GM23338 (cell line): ENCODE results near the gene OCEL1. TPM values are rescaled to one million over a fixed set of nuclear protein-coding genes. Genes with fewer than 3 reads are reported as not detected.

Source experiments
- ATAC-seq: fragments of 200-7000 bp; cut with Tn5 transposase; 3 replicates; pipeline ENCODE4 v1.9.1; 2020
- DNase-seq: peaks from one replicate; pipeline ENCODE4 v3.0.0-alpha.2; 2015; ENCODE audit warnings: low spot score
- H2AFZ ChIP-seq: fragments of 200-600 bp; sonication (generic); 2 replicates; pipeline ENCODE4 v1.8.0; 2016; ENCODE audit warnings: antibody characterized with exemption, mild to moderate bottlenecking, moderate library complexity
- H3F3A ChIP-seq: fragments of 200-600 bp; sonication (generic); replicated peaks from 2 replicates; pipeline ENCODE4 v1.8.0; 2017; ENCODE audit warnings: antibody characterized with exemption, mixed run types, low read depth
- H3K27ac ChIP-seq: fragments of 200-600 bp; sonication (generic); 2 replicates; pipeline ENCODE4 v1.6.1; 2016; ENCODE audit warnings: low read depth
- H3K27me3 ChIP-seq: fragments of 200-600 bp; sonication (generic); 2 replicates; pipeline ENCODE4 v1.8.0; 2016; ENCODE audit warnings: mild to moderate bottlenecking, mixed run types, moderate library complexity; ENCODE audit not compliant: insufficient read depth
- H3K36me3 ChIP-seq: fragments of 200-600 bp; sonication (generic); 2 replicates; pipeline ENCODE4 v1.8.0; 2016; ENCODE audit warnings: mild to moderate bottlenecking; ENCODE audit not compliant: insufficient read depth
- H3K4me1 ChIP-seq: fragments of 200-600 bp; sonication (generic); 2 replicates; pipeline ENCODE4 v1.8.0; 2016; ENCODE audit warnings: mild to moderate bottlenecking, moderate library complexity; ENCODE audit not compliant: insufficient read depth
- H3K4me2 ChIP-seq: fragments of 200-600 bp; sonication (generic); 2 replicates; pipeline ENCODE4 v1.7.1; 2017; ENCODE audit warnings: mixed run types
- H3K4me3 ChIP-seq: fragments of 200-600 bp; sonication (generic); 2 replicates; pipeline ENCODE4 v1.6.1; 2016; ENCODE audit warnings: mixed run types
- H3K79me2 ChIP-seq: fragments of 200-600 bp; sonication (generic); replicated peaks from 2 replicates; pipeline ENCODE4 v1.8.0; 2017; ENCODE audit warnings: mild to moderate bottlenecking; ENCODE audit not compliant: insufficient read depth
- H3K9me2 ChIP-seq: fragments of 200-600 bp; sonication (generic); 2 replicates; pipeline ENCODE4 v1.8.0; 2017; ENCODE audit not compliant: insufficient read depth
- H4K20me1 ChIP-seq: fragments of 200-600 bp; sonication (generic); replicated peaks from 2 replicates; pipeline ENCODE4 v1.8.0; 2017; ENCODE audit warnings: mild to moderate bottlenecking; ENCODE audit not compliant: insufficient read depth
- H3K27ac Mint-ChIP-seq: 2 replicates; pipeline ENCODE4 v1.8.0; 2020; ENCODE audit warnings: inconsistent platforms, mild to moderate bottlenecking, moderate library complexity, mixed read lengths
- H3K27me3 Mint-ChIP-seq: 3 replicates; pipeline ENCODE4 v1.8.0; 2022; ENCODE audit warnings: low read depth, mild to moderate bottlenecking, moderate library complexity, mixed read lengths, inconsistent platforms; ENCODE audit not compliant: insufficient read depth, poor library complexity
- H3K36me3 Mint-ChIP-seq: 3 replicates; pipeline ENCODE4 v1.8.0; 2021; ENCODE audit warnings: low read depth, mild to moderate bottlenecking, inconsistent platforms, moderate library complexity, mixed read lengths
- H3K4me1 Mint-ChIP-seq: 3 replicates; pipeline ENCODE4 v1.8.0; 2020; ENCODE audit warnings: mild to moderate bottlenecking, inconsistent platforms, mixed read lengths
- H3K4me3 Mint-ChIP-seq: 3 replicates; pipeline ENCODE4 v1.8.0; 2021; ENCODE audit warnings: moderate library complexity, mild to moderate bottlenecking, inconsistent platforms, mixed read lengths
- H3K9me3 Mint-ChIP-seq: 3 replicates; pipeline ENCODE4 v1.8.0; 2020; ENCODE audit warnings: moderate library complexity, mild to moderate bottlenecking, inconsistent platforms, mixed read lengths
- ETS1 ChIP-seq: IDR thresholded peaks from 2 replicates; pipeline ENCODE4 v1.6.1; 2016; ENCODE audit warnings: antibody characterized with exemption
- EZH2 ChIP-seq: fragments of 200-600 bp; sonication (generic); IDR thresholded peaks from one replicate; pipeline ENCODE4 v1.8.0; 2017; ENCODE audit warnings: antibody characterized with exemption, mild to moderate bottlenecking, low read depth; ENCODE audit not compliant: unreplicated experiment
- EZH2phosphoT487 ChIP-seq: fragments of 200-600 bp; sonication (generic); IDR thresholded peaks from one replicate; pipeline ENCODE4 v1.8.1; 2018; ENCODE audit warnings: antibody characterized with exemption; ENCODE audit not compliant: unreplicated experiment
- NANOG ChIP-seq: IDR thresholded peaks from 2 replicates; pipeline ENCODE4 v1.6.1; 2016; ENCODE audit warnings: antibody characterized with exemption, borderline replicate concordance
- POLR2AphosphoS5 ChIP-seq: IDR thresholded peaks from 2 replicates; pipeline ENCODE4 v1.6.1; 2016; ENCODE audit warnings: antibody characterized with exemption, low read depth
- STAT1 ChIP-seq: IDR thresholded peaks from one replicate; pipeline ENCODE4 v1.6.1; 2016; ENCODE audit warnings: antibody characterized with exemption; ENCODE audit not compliant: unreplicated experiment
- ZNF114 ChIP-seq: fragments of 250-450 bp; sonication (Bioruptor Pico); IDR thresholded peaks from 2 replicates; pipeline ENCODE4 v1.5.0; 2020; ENCODE audit warnings: mild to moderate bottlenecking, moderate library complexity
- ZNF462 ChIP-seq: fragments of 250-450 bp; sonication (Bioruptor Pico); IDR thresholded peaks from 2 replicates; pipeline ENCODE4 v1.5.0; 2020; ENCODE audit warnings: mild to moderate bottlenecking, moderate library complexity
- polyA plus RNA-seq: library from polyadenylated mRNA; unstranded; fragments of >200 nt; fragmentation: Nextera tagmentation; extraction: Ambion mirVana; gene quantifications from 2 replicates; pipeline ENCODE4 v1.2.1, GENCODE V29; 2016
- total RNA-seq: library from RNA; depleted of rRNA; stranded (reverse); fragments of >200 nt; shearing (Covaris generic); gene quantifications from 2 replicates; pipeline ENCODE4 v1.2.3, GENCODE V29; 2014
- TF ChIP-seq, protein P1 (sequence below): IDR thresholded peaks from one replicate; pipeline ENCODE4 v1.6.1; 2018; ENCODE audit warnings: antibody characterized with exemption; ENCODE audit not compliant: unreplicated experiment

The OCEL1 gene
- total and polyA plus RNA-seq, 2 experiments from 2014 or later, result 12.7 to 47.4 TPM

- Histone ChIP-seq H4K20me1 (peaks cover 15% of the 10 kb centered on the region; the same call in 1 of the 2 replicates), H3K4me2 (peak overlapping the region; percentile 93), H3F3A (peaks cover 42% of the 10 kb centered on the region), H3K4me1 (peaks cover 20% of the 10 kb centered on the region), H3K27ac (no peak overlapping the region), H3K27me3 (no peaks in the 10 kb centered on the region), H2AFZ (no peak overlapping the region), H3K9me2 (no peaks in the 10 kb centered on the region), H3K79me2 (peaks cover 60% of the 10 kb centered on the region), H3K36me3 (no peaks in the 10 kb centered on the region), H3K4me3 (peak overlapping the region; percentile 93; the same call in 1 of the 2 replicates)
- Mint-ChIP-seq H3K27ac (peak overlapping the region; percentile 56; the same call in 1 of the 2 replicates), H3K9me3 (no peaks in the 10 kb centered on the region), H3K27me3 (peaks cover 28% of the 10 kb centered on the region), H3K4me1 (peaks cover 33% of the 10 kb centered on the region), H3K4me3 (peak overlapping the region; percentile 94), H3K36me3 (peaks cover 22% of the 10 kb centered on the region)
- ATAC-seq (no peak), DNase-seq (no peak)
- no peak for TF ChIP-seq EZH2phosphoT487
- no peak for TF ChIP-seq EZH2
Observed at GRCh38 chr19:17242431-17243208, 16.6 kb downstream of the OCEL1 start.

- Mint-ChIP-seq H3K36me3 (peaks cover 15% of the 10 kb centered on the region), H3K4me1 (peaks cover 38% of the 10 kb centered on the region), H3K9me3 (no peaks in the 10 kb centered on the region), H3K27ac (peak overlapping the region; percentile 56; the same call in 1 of the 2 replicates), H3K27me3 (peaks cover 27% of the 10 kb centered on the region), H3K4me3 (peak overlapping the region; percentile 94)
- Histone ChIP-seq H2AFZ (no peak overlapping the region), H3K4me3 (peak overlapping the region; percentile 93), H4K20me1 (peaks cover 15% of the 10 kb centered on the region; the same call in 1 of the 2 replicates), H3K4me1 (peaks cover 27% of the 10 kb centered on the region), H3K27ac (0 out of 2 replicates have a peak overlapping the region, but pooled peaks have one; percentile 80), H3F3A (peaks cover 39% of the 10 kb centered on the region), H3K9me2 (no peaks in the 10 kb centered on the region), H3K36me3 (no peaks in the 10 kb centered on the region), H3K79me2 (peaks cover 53% of the 10 kb centered on the region), H3K4me2 (peak overlapping the region; percentile 93), H3K27me3 (no peaks in the 10 kb centered on the region)
- ATAC-seq (no peak), DNase-seq (no peak)
- TF ChIP-seq STAT1 (no peak), ZNF114 (CRISPR knock-in tag) (no peak), NANOG (no peak), EZH2 (no peak), POLR2AphosphoS5 (no peak), ETS1 (no peak), ZNF462 (CRISPR knock-in tag) (no peak)
- TF ChIP-seq, protein P1, sequence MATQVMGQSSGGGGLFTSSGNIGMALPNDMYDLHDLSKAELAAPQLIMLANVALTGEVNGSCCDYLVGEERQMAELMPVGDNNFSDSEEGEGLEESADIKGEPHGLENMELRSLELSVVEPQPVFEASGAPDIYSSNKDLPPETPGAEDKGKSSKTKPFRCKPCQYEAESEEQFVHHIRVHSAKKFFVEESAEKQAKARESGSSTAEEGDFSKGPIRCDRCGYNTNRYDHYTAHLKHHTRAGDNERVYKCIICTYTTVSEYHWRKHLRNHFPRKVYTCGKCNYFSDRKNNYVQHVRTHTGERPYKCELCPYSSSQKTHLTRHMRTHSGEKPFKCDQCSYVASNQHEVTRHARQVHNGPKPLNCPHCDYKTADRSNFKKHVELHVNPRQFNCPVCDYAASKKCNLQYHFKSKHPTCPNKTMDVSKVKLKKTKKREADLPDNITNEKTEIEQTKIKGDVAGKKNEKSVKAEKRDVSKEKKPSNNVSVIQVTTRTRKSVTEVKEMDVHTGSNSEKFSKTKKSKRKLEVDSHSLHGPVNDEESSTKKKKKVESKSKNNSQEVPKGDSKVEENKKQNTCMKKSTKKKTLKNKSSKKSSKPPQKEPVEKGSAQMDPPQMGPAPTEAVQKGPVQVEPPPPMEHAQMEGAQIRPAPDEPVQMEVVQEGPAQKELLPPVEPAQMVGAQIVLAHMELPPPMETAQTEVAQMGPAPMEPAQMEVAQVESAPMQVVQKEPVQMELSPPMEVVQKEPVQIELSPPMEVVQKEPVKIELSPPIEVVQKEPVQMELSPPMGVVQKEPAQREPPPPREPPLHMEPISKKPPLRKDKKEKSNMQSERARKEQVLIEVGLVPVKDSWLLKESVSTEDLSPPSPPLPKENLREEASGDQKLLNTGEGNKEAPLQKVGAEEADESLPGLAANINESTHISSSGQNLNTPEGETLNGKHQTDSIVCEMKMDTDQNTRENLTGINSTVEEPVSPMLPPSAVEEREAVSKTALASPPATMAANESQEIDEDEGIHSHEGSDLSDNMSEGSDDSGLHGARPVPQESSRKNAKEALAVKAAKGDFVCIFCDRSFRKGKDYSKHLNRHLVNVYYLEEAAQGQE, result no peak
Observed at GRCh38 chr19:17243211-17243829, 17.3 kb downstream of the OCEL1 start.
